GM21528 (cell line): ENCODE results near the gene CNTNAP4.

Source experiments
- ATAC-seq: cut with Tn5 transposase; IDR thresholded peaks from one replicate; pipeline ENCODE4 v1.9.1; 2021; ENCODE audit warnings: mild to moderate bottlenecking, moderate library complexity; ENCODE audit not compliant: unreplicated experiment, low FRiP score

The CNTNAP4 gene

DNA sequence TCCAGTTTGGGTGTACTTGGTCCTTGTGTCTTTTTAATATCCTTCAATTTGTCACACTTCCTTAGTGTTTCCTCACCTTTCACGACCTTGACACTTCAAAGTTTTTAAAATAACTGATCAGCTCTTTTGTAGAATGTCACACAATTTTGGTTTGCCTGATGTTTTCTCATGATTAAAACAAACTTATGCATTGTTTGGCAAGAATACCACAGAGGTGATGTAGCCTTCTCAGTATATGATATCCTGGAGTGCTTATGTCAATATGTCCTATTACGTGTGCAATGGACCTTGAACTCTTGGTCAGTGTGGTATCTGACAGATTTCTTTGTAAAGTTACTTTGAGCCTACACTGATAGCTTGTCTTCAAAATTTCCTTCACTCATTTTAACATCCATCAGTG, 297.4 kb downstream of the CNTNAP4 start:
- ATAC-seq, result no peak

DNA sequence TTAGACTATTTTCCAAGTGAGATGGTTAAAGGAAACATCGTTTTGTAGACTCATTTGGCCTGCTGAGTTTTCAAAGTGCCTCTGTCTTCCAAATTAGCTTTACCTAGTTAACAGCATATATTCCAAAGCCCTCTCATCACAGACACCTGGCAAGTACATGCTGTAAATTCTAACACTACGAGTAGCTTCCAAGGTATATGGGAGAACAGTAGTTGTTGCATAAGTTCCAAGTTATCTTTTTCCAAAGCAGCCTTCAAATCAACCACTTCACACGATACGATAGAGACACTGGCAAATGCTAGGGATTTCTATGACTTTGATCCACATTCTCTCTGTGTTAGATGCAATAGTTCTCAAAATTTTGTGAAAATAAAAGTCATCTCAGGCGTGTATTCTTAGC, 299.3 kb downstream of the CNTNAP4 start:
- no peak for ATAC-seq

DNA sequence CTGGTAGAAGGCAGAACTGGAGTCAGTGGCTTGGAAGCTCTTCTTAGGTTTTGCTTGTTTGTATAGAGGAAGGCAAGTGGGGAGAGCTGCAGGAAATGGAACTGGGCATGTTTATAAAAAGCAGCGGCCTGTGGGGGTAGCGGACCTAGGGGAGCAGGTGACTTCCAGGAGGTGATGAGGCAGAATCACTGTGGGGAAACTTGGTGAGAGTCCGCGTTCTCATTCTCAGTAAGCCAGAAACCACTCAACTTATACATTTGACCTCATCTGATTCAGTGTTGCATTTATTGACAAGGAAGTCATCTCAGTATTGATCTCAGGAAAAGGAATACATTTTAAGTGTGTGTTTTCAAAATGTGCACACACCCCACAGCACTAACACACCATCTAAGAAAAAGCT, 299.8 kb downstream of the CNTNAP4 start:
- peak; percentile 80 for ATAC-seq

DNA sequence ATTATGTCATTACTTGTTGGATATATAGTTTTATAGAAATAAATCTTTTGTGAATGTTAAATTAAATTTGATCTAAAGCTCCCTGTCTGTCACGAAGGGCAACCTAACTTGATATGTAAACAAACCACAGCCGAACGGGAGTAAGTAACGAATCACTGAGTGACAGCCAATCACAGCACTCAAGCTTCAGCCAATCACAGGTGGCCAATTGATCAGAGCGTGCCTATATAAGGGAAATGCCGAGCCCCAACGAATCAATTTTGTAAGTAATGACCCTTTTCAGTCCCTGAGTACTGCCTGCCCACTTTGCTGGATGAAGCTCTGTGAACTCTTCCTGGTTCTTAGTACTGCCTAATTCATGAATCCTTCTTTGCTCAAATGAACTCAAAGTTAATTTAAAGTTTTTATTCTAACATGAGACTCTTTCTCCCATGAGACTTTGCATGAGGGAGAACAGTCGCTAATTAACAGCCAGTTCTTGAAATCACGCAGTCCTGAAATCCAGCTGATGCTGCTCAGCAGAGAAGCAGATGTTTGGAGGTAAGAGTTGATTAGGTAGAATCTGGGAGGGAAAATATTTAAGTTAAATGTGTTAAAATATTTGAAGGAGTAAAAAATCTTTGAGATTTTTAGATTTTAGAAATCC, 302.2 kb downstream of the CNTNAP4 start:
- ATAC-seq, result no peak

DNA sequence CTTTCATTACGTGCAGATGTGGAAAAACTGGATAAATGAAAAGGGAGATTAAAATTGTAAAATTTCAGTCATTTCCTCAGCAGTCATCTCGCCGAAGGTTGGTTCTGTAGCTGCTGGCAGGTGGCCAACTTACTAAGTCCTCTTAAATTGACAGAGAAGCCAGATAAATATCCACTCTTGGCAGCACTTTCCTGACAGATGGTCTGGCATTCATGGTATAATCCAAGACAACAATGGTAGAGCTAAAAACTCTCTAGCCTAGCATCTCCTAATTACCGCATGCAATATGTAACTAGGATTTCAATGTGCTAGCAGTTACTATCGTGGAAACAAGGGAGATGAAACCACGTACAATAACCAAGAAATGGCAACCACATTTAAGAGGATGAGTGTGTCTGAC, 306.3 kb downstream of the CNTNAP4 start:
- ATAC-seq, result no peak

DNA sequence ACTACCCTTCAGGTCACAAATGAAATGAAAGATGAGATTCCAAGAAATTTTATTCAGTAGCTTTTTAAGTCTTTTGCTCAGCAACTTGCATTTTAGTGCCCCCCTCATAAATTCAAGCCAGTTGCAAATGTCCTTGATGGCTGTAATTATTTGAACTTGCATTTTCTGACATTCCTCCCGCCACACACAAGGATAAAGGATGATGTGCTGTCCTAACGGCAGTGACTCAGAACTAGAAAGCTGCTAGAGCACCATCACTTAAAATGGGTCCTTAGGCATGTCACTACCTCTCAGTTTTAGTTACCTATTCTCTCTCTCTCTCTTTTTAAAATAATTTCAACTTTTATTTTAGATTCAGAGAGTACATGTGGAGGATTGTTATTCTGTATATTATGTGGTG, 306.7 kb downstream of the CNTNAP4 start:
- no peak for ATAC-seq

DNA sequence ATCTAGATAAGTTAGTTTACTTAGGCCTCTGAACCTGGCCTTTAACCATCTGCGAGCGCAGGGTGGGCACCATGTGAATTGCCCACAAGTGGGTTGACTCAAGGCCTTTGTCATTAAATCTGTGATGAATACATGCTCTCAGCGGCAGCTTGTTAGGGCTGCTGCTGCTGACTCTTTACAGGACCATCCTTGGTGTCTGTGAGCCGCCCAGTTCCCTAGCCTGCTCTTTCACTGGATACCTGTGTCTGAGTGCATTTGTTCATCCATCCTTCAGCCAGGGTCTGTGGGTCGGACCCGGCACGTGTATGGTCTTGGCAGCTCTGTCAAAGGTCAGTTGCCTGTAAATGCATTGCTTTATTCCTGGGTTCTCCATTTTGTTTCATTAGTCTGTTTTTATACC, 321.3 kb downstream of the CNTNAP4 start:
- no peak for ATAC-seq

DNA sequence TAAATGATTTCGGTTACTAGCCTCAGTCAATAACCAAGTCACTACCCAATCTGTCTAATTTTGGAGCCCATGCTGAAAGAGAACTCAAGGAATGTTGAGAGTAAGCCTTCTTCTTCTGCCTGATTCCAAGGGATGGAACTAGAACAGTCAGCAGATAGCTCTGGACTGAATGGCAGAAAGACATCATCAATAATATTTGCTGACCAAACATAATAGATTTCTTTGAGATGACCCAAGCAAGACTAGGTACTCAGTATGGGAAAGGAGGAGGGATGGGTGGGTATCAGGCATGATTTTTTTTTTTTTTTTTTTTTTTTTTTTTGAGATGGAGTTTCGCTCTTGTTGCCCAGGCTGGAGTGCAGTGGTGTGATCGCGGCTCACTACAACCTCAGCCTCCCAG, 330.1 kb downstream of the CNTNAP4 start:
- ATAC-seq, result no peak
